ENCODE measurements around the gene FMO1. TPM values are rescaled to one million over a fixed set of nuclear protein-coding genes. Genes with fewer than 3 reads are reported as not detected.
A peak's percentile ranks its signal among the peaks of the same experiment; 100 is the strongest.

FMO1 gene
- total RNA-seq, 1 experiment from 2014 or later = not detected

GRCh38 chr1:171296897-171297296, 48.6 kb downstream of the FMO1 start:
- Histone ChIP-seq H2BK12ac (ENCODE audit: insufficient read length, low read depth, low read length) (no peak overlapping the region), H4K91ac (ENCODE audit: insufficient read length, low read depth, low read length) (no peak overlapping the region), H3K4ac (ENCODE audit: low read depth, low read length) (no peak overlapping the region), H3K18ac (ENCODE audit: insufficient read length, low read depth, low read length) (no peak overlapping the region), H3K79me1 (ENCODE audit: insufficient read depth, low read depth, low read length, poor library complexity, severe bottlenecking) (no peaks in the 10 kb centered on the region), H2BK120ac (ENCODE audit: low read depth, low read length, poor library complexity, severe bottlenecking) (no peak overlapping the region), H3K23me2 (ENCODE audit: insufficient read length, low read depth, low read length, poor library complexity, severe bottlenecking) (no peaks in the 10 kb centered on the region), H3K27me3 (ENCODE audit: insufficient read depth, low read length) (no peaks in the 10 kb centered on the region), H3K79me2 (ENCODE audit: insufficient read depth, low read length) (no peaks in the 10 kb centered on the region), H4K20me1 (ENCODE audit: control insufficient read depth, insufficient read depth, insufficient read length) (no peaks in the 10 kb centered on the region), H3K56ac (ENCODE audit: insufficient read length, low read depth, low read length) (no peak overlapping the region), H3T11ph (ENCODE audit: low read length) (no peak overlapping the region), H3K14ac (ENCODE audit: insufficient read depth, low read length) (peak overlapping the region; percentile 6; the same call in 1 of the 2 replicates), H2BK5ac (ENCODE audit: insufficient read length, low read length) (no peak overlapping the region), H2AK5ac (ENCODE audit: insufficient read length, low read length) (no peak overlapping the region), H3K27ac (ENCODE audit: insufficient read length, low read depth, low read length) (peak overlapping the region; percentile 96), H2BK20ac (ENCODE audit: low read depth, low read length, poor library complexity, severe bottlenecking) (no peak overlapping the region), H4K5ac (ENCODE audit: insufficient read length, low read depth, low read length) (no peak overlapping the region), H3K9me3 (ENCODE audit: control insufficient read depth, low read depth, low read length) (no peaks in the 10 kb centered on the region), H3K4me1 (ENCODE audit: insufficient read depth, low read length) (peaks cover 29% of the 10 kb centered on the region), H2BK15ac (ENCODE audit: low read depth, low read length) (no peak overlapping the region), H4K8ac (replicated peaks; ENCODE audit: insufficient read length, low read depth, low read length) (no peak overlapping the region), H3K23ac (ENCODE audit: insufficient read length, low read depth, low read length) (no peak overlapping the region), H2AFZ (ENCODE audit: low read length) (no peak overlapping the region), H3K4me2 (ENCODE audit: insufficient read depth, insufficient read length, low read length) (peak overlapping the region; percentile 19), H3K9ac (ENCODE audit: extremely low read depth, insufficient read length, low read length) (no peak overlapping the region)
- Mint-ChIP-seq H3K27me3 (ENCODE audit: low read depth) (no peaks in the 10 kb centered on the region), H3K9me3 (peaks cover 6 to 7% of the 10 kb centered on the region in 2 experiments), H3K27ac (peak overlapping the region in 2 of 3 experiments; percentile 77 to 87; a peak in 4 of 7 replicates), H3K4me3 (no peak overlapping the region), H3K4me1 (peaks cover 51 to 59% of the 10 kb centered on the region in 2 experiments), H3K36me3 (ENCODE audit: insufficient read depth in 1 of 3, low read depth in 3 of 3) (peaks cover 0 to 19% (median 2%) of the 10 kb centered on the region in 3 experiments; a peak in 3 of 7 replicates)
- TF ChIP-seq, protein P1, sequence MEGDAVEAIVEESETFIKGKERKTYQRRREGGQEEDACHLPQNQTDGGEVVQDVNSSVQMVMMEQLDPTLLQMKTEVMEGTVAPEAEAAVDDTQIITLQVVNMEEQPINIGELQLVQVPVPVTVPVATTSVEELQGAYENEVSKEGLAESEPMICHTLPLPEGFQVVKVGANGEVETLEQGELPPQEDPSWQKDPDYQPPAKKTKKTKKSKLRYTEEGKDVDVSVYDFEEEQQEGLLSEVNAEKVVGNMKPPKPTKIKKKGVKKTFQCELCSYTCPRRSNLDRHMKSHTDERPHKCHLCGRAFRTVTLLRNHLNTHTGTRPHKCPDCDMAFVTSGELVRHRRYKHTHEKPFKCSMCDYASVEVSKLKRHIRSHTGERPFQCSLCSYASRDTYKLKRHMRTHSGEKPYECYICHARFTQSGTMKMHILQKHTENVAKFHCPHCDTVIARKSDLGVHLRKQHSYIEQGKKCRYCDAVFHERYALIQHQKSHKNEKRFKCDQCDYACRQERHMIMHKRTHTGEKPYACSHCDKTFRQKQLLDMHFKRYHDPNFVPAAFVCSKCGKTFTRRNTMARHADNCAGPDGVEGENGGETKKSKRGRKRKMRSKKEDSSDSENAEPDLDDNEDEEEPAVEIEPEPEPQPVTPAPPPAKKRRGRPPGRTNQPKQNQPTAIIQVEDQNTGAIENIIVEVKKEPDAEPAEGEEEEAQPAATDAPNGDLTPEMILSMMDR (conservative IDR thresholded peaks at IDR 0.05) = no peak
- WGBS (ENCODE audit: extremely low coverage, insufficient read length, low lambda C conversion rate) = no CpG with 5 or more reads among the region's 2 CpGs
- DNase-seq = no peak

Measured in H9 (cell line).